K562 (cell line): ENCODE data around the gene CNTRL. TPM values are rescaled to one million over a fixed set of nuclear protein-coding genes. Genes with fewer than 3 reads are reported as not detected.

ENCODE experiments used
- BMI1 ChIP-seq: fragments of 150-350 bp; IDR thresholded peaks from 2 replicates; pipeline ENCODE4 v1.6.1; 2014; ENCODE audit warnings: low read length
- BRCA1 ChIP-seq, 2 experiments: fragments of 450-650 bp in 1 of 2; sonication (generic) in 1 of 2; formaldehyde crosslinking in 1 of 2; IDR thresholded peaks; 2 replicates each; pipeline versions ENCODE4 v1.5.0 to v1.6.1; 2017 to 2020; ENCODE audit warnings: mild to moderate bottlenecking in 1 of 2, missing genetic modification reagents in 1 of 2
- CAMTA2 ChIP-seq: fragments of 250-450 bp; sonication (Bioruptor Pico); conservative IDR thresholded peaks from 2 replicates; pipeline ENCODE4 v1.5.1; 2022
- CHD1 ChIP-seq: fragments of 200-600 bp; sonication (generic); IDR thresholded peaks from one replicate; pipeline ENCODE4 v1.6.1; 2012; ENCODE audit warnings: mild to moderate bottlenecking, moderate library complexity, low read length, inconsistent platforms
- E2F3 ChIP-seq: fragments of 250-450 bp; sonication (Bioruptor Pico); IDR thresholded peaks from 2 replicates; pipeline ENCODE4 v1.4.0; 2020; ENCODE audit warnings: mild to moderate bottlenecking
- FOXK1 ChIP-seq: sonication (generic); formaldehyde crosslinking; IDR thresholded peaks from 2 replicates; pipeline ENCODE4 v1.8.0; 2022; ENCODE audit warnings: missing genetic modification reagents, mild to moderate bottlenecking, borderline replicate concordance
- FOXK2 ChIP-seq, 2 experiments: fragments of 450-650 bp; IDR thresholded peaks in 1 of 2; conservative IDR thresholded peaks in 1 of 2; 2 replicates each; pipeline ENCODE4 v1.6.1; 2016; ENCODE audit warnings: low read depth in 2 of 2, mild to moderate bottlenecking in 1 of 2
- KLF6 ChIP-seq: fragments of 250-450 bp; sonication (Bioruptor Pico); IDR thresholded peaks from 2 replicates; pipeline ENCODE4 v1.4.0; 2020; ENCODE audit warnings: mild to moderate bottlenecking, moderate library complexity, borderline replicate concordance
- NCOA6 ChIP-seq: fragments of 450-650 bp; IDR thresholded peaks from 2 replicates; pipeline ENCODE4 v1.6.1; 2017; ENCODE audit warnings: mild to moderate bottlenecking
- NFATC3 ChIP-seq: fragments of 450-650 bp; IDR thresholded peaks from 2 replicates; pipeline ENCODE4 v1.6.1; 2017; ENCODE audit warnings: mild to moderate bottlenecking
- PML ChIP-seq: IDR thresholded peaks from 2 replicates; pipeline ENCODE4 v1.6.1; 2012; ENCODE audit warnings: low read length, inconsistent platforms
- RBM39 ChIP-seq: fragments of 200-400 bp; formaldehyde crosslinking; optimal IDR thresholded peaks from 2 replicates; pipeline ENCODE3; 2018; ENCODE audit warnings: low read depth, low read length
- RREB1 ChIP-seq: fragments of 250-450 bp; sonication (Bioruptor Pico); IDR thresholded peaks from 2 replicates; pipeline ENCODE4 v1.4.0; 2020
- U2AF2 ChIP-seq: fragments of 200-400 bp; formaldehyde crosslinking; optimal IDR thresholded peaks from 2 replicates; pipeline ENCODE3; 2017; ENCODE audit warnings: low read depth, mild to moderate bottlenecking, low read length
- ZNF184 ChIP-seq: sonication (generic); formaldehyde crosslinking; IDR thresholded peaks from 2 replicates; pipeline ENCODE4 v1.5.0; 2020; ENCODE audit warnings: missing genetic modification reagents
- ZNF347 ChIP-seq: fragments of 450-650 bp; formaldehyde crosslinking; IDR thresholded peaks from 2 replicates; pipeline ENCODE4 v1.4.0; 2020; ENCODE audit warnings: low read depth, mild to moderate bottlenecking, moderate library complexity
- polyA plus RNA-seq, 8 experiments: library from polyadenylated mRNA; depleted of rRNA in 4 of 8; stranded (reverse) in 5 of 8; unstranded in 3 of 8; fragments of >200 nt; fragmentation: Nextera tagmentation in 2 of 8; fragmentation: Illumina TruSeq in 1 of 8; extraction: Ambion mirVana in 2 of 8; extraction: Trizol in 1 of 8; gene quantifications; 2 replicates each; pipeline versions ENCODE4 v1.2.1 to v1.2.3, GENCODE V29; 2011 to 2014; ENCODE audit warnings: inconsistent platforms in 1 of 8, missing spikeins in 1 of 8
- total RNA-seq, 7 experiments: library from RNA; depleted of rRNA in 6 of 7; stranded (reverse); fragments of >200 nt in 6 of 7; fragmentation: Illumina TruSeq in 2 of 7; extraction: Trizol in 2 of 7; gene quantifications; 2 replicates each; pipeline versions ENCODE4 v1.2.1 to v1.2.3, GENCODE V29; 2011 to 2021; ENCODE audit warnings: low replicate concordance in 1 of 7
- TF ChIP-seq, protein P1 (sequence below): sonication (generic); formaldehyde crosslinking; IDR thresholded peaks from 2 replicates; pipeline ENCODE4 v1.8.0; 2022; ENCODE audit warnings: missing genetic modification reagents, mild to moderate bottlenecking, borderline replicate concordance
- TF ChIP-seq, protein P2 (sequence below): sonication (generic); formaldehyde crosslinking; IDR thresholded peaks from 2 replicates; pipeline ENCODE4 v1.8.0; 2023; ENCODE audit warnings: mild to moderate bottlenecking, missing genetic modification reagents

CNTRL gene
- total and polyA plus RNA-seq, 9 of the 15 experiments (the other 6 are each of a cell fraction or from before 2014, with no cell fraction given): 9.2 to 28.9 (median 20.5) TPM

DNA sequence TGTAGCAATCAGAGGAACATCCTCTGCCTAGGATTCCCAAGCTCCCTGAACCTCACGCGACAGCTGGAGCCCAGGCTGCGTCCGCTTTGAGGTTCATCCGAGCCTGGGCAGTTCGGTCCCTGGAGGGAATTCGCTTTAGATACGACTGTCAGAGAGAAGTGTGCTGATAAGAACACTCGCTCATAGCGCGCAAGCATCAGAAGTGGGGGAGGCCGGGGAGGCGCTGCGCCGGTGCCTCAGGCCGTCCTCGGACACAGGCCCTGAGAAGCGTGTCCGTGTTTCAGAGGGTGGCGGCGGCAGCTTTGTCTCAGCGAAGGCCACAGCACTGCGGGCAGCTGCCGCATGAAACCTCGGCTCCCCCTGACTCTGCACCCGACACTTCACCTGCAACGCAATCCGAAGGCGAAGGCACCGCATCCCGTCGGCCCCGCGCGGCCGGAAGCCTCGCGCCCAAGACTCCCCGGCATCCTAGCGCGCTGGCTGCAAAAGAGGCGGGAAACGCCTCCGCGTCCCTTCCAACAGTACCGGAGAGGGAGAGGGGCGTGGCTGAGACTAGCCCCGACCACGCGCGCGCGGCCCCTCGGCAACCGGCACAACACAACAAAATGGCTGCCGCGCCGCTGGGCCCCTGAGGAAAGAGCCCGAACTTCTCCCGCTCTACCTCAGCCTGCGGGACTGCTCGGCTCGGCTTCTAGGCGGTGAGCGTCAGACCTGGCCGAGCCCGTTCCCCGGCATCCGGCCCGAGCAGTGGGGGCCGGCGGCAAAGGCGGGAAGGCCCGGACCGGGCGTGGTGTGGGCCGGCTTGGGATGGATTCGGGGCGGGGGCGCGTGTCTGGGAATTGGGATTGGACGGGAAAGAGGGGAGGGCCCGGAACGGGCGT, at the start of gene CNTRL (continued):
- no peak for TF ChIP-seq ZNF184 (CRISPR knock-in tag)
- no peak for TF ChIP-seq ZNF347 (CRISPR knock-in tag)
- peak; percentile 73; the same call in 1 of the 2 replicates for TF ChIP-seq FOXK1 (CRISPR knock-in tag)
- peak; percentile 51; the same call in 1 of the 2 replicates for TF ChIP-seq KLF6 (CRISPR knock-in tag)
- TF ChIP-seq PML: peak; percentile 68; the same call in 1 of the 2 replicates
- TF ChIP-seq CAMTA2: no peak
- TF ChIP-seq E2F3: peak; percentile 98
- TF ChIP-seq CHD1: peak; percentile 69
- no peak for TF ChIP-seq U2AF2
- TF ChIP-seq RREB1 (CRISPR knock-in tag): 0 out of 2 replicates have a peak, but pooled peaks have one; percentile 59
- no peak for TF ChIP-seq NCOA6
- TF ChIP-seq RBM39: no peak
- TF ChIP-seq, protein P1, sequence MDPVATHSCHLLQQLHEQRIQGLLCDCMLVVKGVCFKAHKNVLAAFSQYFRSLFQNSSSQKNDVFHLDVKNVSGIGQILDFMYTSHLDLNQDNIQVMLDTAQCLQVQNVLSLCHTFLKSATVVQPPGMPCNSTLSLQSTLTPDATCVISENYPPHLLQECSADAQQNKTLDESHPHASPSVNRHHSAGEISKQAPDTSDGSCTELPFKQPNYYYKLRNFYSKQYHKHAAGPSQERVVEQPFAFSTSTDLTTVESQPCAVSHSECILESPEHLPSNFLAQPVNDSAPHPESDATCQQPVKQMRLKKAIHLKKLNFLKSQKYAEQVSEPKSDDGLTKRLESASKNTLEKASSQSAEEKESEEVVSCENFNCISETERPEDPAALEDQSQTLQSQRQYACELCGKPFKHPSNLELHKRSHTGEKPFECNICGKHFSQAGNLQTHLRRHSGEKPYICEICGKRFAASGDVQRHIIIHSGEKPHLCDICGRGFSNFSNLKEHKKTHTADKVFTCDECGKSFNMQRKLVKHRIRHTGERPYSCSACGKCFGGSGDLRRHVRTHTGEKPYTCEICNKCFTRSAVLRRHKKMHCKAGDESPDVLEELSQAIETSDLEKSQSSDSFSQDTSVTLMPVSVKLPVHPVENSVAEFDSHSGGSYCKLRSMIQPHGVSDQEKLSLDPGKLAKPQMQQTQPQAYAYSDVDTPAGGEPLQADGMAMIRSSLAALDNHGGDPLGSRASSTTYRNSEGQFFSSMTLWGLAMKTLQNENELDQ: no peak; the same call in 1 of the 2 replicates
- peak in 1 of 2 experiments; percentile 21; a peak in 1 of 4 replicates for TF ChIP-seq FOXK2 (conservative IDR thresholded peaks at IDR 0.05 in 1 of 2, IDR thresholded peaks at IDR 0.05 in 1 of 2; ENCODE audit: low read depth in 2 of 2)
- no peak for TF ChIP-seq BRCA1 (IDR thresholded peaks at IDR 0.05)
- TF ChIP-seq BRCA1 (CRISPR knock-in tag; IDR thresholded peaks at IDR 0.05): peak; percentile 96; the same call in 1 of the 2 replicates
- no peak for TF ChIP-seq BMI1
- peak; percentile 98 for TF ChIP-seq NFATC3
- TF ChIP-seq, protein P2, sequence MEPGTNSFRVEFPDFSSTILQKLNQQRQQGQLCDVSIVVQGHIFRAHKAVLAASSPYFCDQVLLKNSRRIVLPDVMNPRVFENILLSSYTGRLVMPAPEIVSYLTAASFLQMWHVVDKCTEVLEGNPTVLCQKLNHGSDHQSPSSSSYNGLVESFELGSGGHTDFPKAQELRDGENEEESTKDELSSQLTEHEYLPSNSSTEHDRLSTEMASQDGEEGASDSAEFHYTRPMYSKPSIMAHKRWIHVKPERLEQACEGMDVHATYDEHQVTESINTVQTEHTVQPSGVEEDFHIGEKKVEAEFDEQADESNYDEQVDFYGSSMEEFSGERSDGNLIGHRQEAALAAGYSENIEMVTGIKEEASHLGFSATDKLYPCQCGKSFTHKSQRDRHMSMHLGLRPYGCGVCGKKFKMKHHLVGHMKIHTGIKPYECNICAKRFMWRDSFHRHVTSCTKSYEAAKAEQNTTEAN: peak; percentile 92
